Endodermal cell (in vitro differentiated cells): ENCODE measurements around the gene ZCCHC10. TPM values are rescaled to one million over a fixed set of nuclear protein-coding genes. Genes with fewer than 3 reads are reported as not detected.

Experiments used
- DNase-seq: peaks from one replicate; pipeline ENCODE4 v3.0.0-alpha.2; 2017
- H3K27ac ChIP-seq: 2 replicates; pipeline ENCODE4 v1.5.1; 2013; ENCODE audit warnings: mild to moderate bottlenecking, low read depth, low read length, moderate library complexity
- H3K27me3 ChIP-seq: 2 replicates; pipeline ENCODE4 v1.6.1; 2013; ENCODE audit warnings: mild to moderate bottlenecking, low read length, moderate library complexity; ENCODE audit not compliant: insufficient read depth, control insufficient read depth, poor library complexity, severe bottlenecking
- H3K36me3 ChIP-seq: 2 replicates; pipeline ENCODE4 v1.7.0; 2013; ENCODE audit warnings: mild to moderate bottlenecking, low read length, moderate library complexity; ENCODE audit not compliant: control insufficient read depth, insufficient read depth
- H3K4me1 ChIP-seq: one replicate; pipeline ENCODE4 v1.7.0; 2013; ENCODE audit warnings: low read length; ENCODE audit not compliant: control insufficient read depth, insufficient read depth
- H3K4me3 ChIP-seq: 2 replicates; pipeline ENCODE4 v1.5.1; 2013; ENCODE audit warnings: mild to moderate bottlenecking, low read length, moderate library complexity
- H3K9ac ChIP-seq: 2 replicates; pipeline ENCODE4 v1.6.1; 2013; ENCODE audit warnings: mild to moderate bottlenecking, low read length, moderate library complexity; ENCODE audit not compliant: poor library complexity, severe bottlenecking; ENCODE audit errors: extremely low read depth
- H3K9me3 ChIP-seq: 2 replicates; pipeline ENCODE4 v1.6.1; 2013; ENCODE audit warnings: mild to moderate bottlenecking, low read length, moderate library complexity; ENCODE audit not compliant: control insufficient read depth
- H3K27ac Mint-ChIP-seq: 2 replicates; pipeline ENCODE4 v1.8.0; 2020; ENCODE audit warnings: mixed read lengths
- H3K27me3 Mint-ChIP-seq: 2 replicates; pipeline ENCODE4 v1.8.0; 2021; ENCODE audit warnings: mild to moderate bottlenecking, mixed read lengths; ENCODE audit not compliant: insufficient read depth
- H3K36me3 Mint-ChIP-seq: 2 replicates; pipeline ENCODE4 v1.8.0; 2020; ENCODE audit warnings: low read depth, mixed read lengths
- H3K4me1 Mint-ChIP-seq: 2 replicates; pipeline ENCODE4 v1.8.0; 2020; ENCODE audit warnings: mixed read lengths
- H3K4me3 Mint-ChIP-seq: 2 replicates; pipeline ENCODE4 v1.8.0; 2020; ENCODE audit warnings: mild to moderate bottlenecking, moderate library complexity, mixed read lengths
- H3K9me3 Mint-ChIP-seq: 2 replicates; pipeline ENCODE4 v1.8.0; 2020; ENCODE audit warnings: mild to moderate bottlenecking, mixed read lengths
- WGBS, 2 experiments: methylation state at CpG; one replicate each; pipeline versions ENCODE4 v1.1.5 to v1.1.7; 2013; ENCODE audit warnings: missing lambda C conversion rate in 2 of 2, mixed read lengths in 1 of 2; ENCODE audit not compliant: insufficient coverage in 1 of 2, insufficient read length in 1 of 2; 5-methylcytosine and 5-hydroxymethylcytosine counted together
- total RNA-seq, 2 donors: library from RNA; stranded (reverse); fragmentation: NEBNext Ultra II Directional in 1 of 2; extraction: Animal tissue kit (Norgen Biotek cat#: 25700) in 1 of 2; gene quantifications; 2 replicates in 1 of 2; 3 replicates in 1 of 2; pipeline ENCODE4 v1.2.1, GENCODE V29; 2021
- TF ChIP-seq, protein P1 (sequence below): fragments of 200-600 bp; sonication (generic); conservative IDR thresholded peaks from 2 replicates; pipeline ENCODE4 v1.5.0; 2021; ENCODE audit warnings: antibody characterized with exemption, mild to moderate bottlenecking

ZCCHC10 gene
- total RNA-seq, 2 donors from 2014 or later = 35.1 to 36.6 TPM

- peaks cover 40% of the 10 kb centered on the region for H3K36me3 ChIP-seq
- H3K27me3 Mint-ChIP-seq = no peaks in the 10 kb centered on the region
- peaks cover 2% of the 10 kb centered on the region for H3K9me3 ChIP-seq
- no peaks in the 10 kb centered on the region for H3K27me3 ChIP-seq
- H3K9ac ChIP-seq = no peak overlapping the region
- no peak for DNase-seq
- TF ChIP-seq, protein P1, sequence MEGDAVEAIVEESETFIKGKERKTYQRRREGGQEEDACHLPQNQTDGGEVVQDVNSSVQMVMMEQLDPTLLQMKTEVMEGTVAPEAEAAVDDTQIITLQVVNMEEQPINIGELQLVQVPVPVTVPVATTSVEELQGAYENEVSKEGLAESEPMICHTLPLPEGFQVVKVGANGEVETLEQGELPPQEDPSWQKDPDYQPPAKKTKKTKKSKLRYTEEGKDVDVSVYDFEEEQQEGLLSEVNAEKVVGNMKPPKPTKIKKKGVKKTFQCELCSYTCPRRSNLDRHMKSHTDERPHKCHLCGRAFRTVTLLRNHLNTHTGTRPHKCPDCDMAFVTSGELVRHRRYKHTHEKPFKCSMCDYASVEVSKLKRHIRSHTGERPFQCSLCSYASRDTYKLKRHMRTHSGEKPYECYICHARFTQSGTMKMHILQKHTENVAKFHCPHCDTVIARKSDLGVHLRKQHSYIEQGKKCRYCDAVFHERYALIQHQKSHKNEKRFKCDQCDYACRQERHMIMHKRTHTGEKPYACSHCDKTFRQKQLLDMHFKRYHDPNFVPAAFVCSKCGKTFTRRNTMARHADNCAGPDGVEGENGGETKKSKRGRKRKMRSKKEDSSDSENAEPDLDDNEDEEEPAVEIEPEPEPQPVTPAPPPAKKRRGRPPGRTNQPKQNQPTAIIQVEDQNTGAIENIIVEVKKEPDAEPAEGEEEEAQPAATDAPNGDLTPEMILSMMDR = no peak
- no peak overlapping the region for H3K27ac ChIP-seq
- H3K4me3 ChIP-seq = no peak overlapping the region
- no peak overlapping the region for H3K27ac Mint-ChIP-seq
- H3K9me3 Mint-ChIP-seq = peaks cover 8% of the 10 kb centered on the region
- H3K4me1 ChIP-seq = no peaks in the 10 kb centered on the region
- H3K36me3 Mint-ChIP-seq = peaks cover 42% of the 10 kb centered on the region
- H3K4me1 Mint-ChIP-seq = no peaks in the 10 kb centered on the region
- H3K4me3 Mint-ChIP-seq = no peak overlapping the region
- WGBS, 2 experiments = 100% methylated on average over 1 of the region's 1 CpG; no CpG with 5 or more reads in 1 of the 2 experiments
Measured at GRCh38 chr5:133006653-133007052, 19.7 kb downstream of the ZCCHC10 start.

DNA sequence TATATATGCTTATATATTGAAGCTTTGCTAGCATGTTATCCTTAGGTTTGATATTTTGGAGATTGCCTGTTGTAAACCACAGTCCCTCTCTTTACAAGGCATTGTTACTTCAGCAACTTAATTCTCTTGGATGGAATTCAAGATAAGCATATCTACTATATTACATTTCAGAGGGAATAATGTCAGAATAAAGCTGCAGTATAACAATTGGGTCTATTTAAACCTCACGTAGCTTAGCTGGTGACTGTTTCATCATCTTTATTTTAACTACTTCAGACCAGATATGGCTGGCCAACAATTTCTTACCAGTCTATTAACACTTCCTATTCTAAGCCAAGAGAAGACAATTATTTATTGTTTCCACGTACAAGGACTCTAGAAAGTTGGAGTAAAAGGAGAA lies 27.1 kb downstream of the ZCCHC10 start:
- no peaks in the 10 kb centered on the region for H3K27me3 ChIP-seq
- H3K4me3 Mint-ChIP-seq = no peak overlapping the region
- 92 to 95% methylated on average over 2 of the region's 2 CpGs for WGBS, 2 experiments
- H3K4me3 ChIP-seq = no peak overlapping the region
- TF ChIP-seq, protein P1 = no peak
- no peak for DNase-seq
- no peaks in the 10 kb centered on the region for H3K27me3 Mint-ChIP-seq
- no peaks in the 10 kb centered on the region for H3K9me3 Mint-ChIP-seq
- no peak overlapping the region for H3K9ac ChIP-seq
- H3K27ac ChIP-seq = no peak overlapping the region
- no peaks in the 10 kb centered on the region for H3K9me3 ChIP-seq
- H3K27ac Mint-ChIP-seq = no peak overlapping the region
- H3K36me3 ChIP-seq = peaks cover 49% of the 10 kb centered on the region
- no peaks in the 10 kb centered on the region for H3K4me1 ChIP-seq
- peaks cover 3% of the 10 kb centered on the region for H3K4me1 Mint-ChIP-seq
- H3K36me3 Mint-ChIP-seq = peaks cover 24% of the 10 kb centered on the region

DNA sequence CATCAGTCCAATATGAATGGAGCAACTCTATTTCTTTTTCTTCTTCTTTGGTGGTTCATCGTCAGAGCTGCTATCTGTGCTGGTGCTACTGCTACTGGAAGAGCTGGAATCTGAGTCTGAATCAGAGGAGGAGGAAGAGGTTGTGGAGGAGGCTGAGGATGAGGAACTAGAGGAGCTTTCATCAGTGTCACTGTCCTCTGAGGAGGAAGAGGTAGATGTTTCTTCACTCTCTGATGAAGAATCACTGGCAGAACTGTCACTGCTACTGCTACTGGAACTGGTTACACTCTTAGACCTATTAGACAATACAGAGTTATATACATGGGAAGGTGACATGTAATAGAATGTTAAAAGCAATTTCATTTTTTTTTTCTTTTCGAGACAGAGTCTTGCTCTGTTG lies 27.8 kb downstream of the ZCCHC10 start:
- Mint-ChIP-seq H3K36me3 (peaks cover 24% of the 10 kb centered on the region), H3K27ac (no peak overlapping the region), H3K4me3 (no peak overlapping the region), H3K4me1 (peaks cover 3% of the 10 kb centered on the region), H3K27me3 (no peaks in the 10 kb centered on the region), H3K9me3 (no peaks in the 10 kb centered on the region)
- Histone ChIP-seq H3K4me1 (no peaks in the 10 kb centered on the region), H3K9me3 (no peaks in the 10 kb centered on the region), H3K9ac (no peak overlapping the region), H3K36me3 (peaks cover 43% of the 10 kb centered on the region), H3K4me3 (no peak overlapping the region), H3K27me3 (no peaks in the 10 kb centered on the region), H3K27ac (no peak overlapping the region)
- TF ChIP-seq, protein P1 = no peak
- WGBS, 2 experiments = 60 to 97% methylated on average over 2 of the region's 2 CpGs
- no peak for DNase-seq
